Mesodermal cell (in vitro differentiated cells): ENCODE data around the gene CASQ1.

Source experiments
- H3K27ac ChIP-seq: 2 replicates; pipeline ENCODE4 v1.7.0; 2013; ENCODE audit warnings: mild to moderate bottlenecking, low read depth, low read length, moderate library complexity; ENCODE audit not compliant: severe bottlenecking
- H3K36me3 ChIP-seq: 2 replicates; pipeline ENCODE4 v1.7.1; 2013; ENCODE audit warnings: mild to moderate bottlenecking, low read length, moderate library complexity; ENCODE audit not compliant: control insufficient read depth, insufficient read depth
- H3K4me1 ChIP-seq: one replicate; pipeline ENCODE4 v1.7.1; 2013; ENCODE audit warnings: mild to moderate bottlenecking, low read length; ENCODE audit not compliant: insufficient read depth, control insufficient read depth, poor library complexity, severe bottlenecking
- H3K4me3 ChIP-seq: 2 replicates; pipeline ENCODE4 v1.7.0; 2013; ENCODE audit warnings: low read length, control low read depth, mild to moderate bottlenecking; ENCODE audit not compliant: insufficient read depth, poor library complexity, severe bottlenecking; ENCODE audit errors: extremely low read depth
- H3K9me3 ChIP-seq: 2 replicates; pipeline ENCODE4 v1.7.1; 2013; ENCODE audit warnings: mild to moderate bottlenecking, low read length, moderate library complexity; ENCODE audit not compliant: control insufficient read depth
- WGBS, 2 experiments: methylation state at CpG; one replicate each; pipeline ENCODE4 v1.1.5; 2013; ENCODE audit warnings: missing lambda C conversion rate in 2 of 2; ENCODE audit not compliant: insufficient coverage in 2 of 2; 5-methylcytosine and 5-hydroxymethylcytosine counted together

The CASQ1 gene

DNA sequence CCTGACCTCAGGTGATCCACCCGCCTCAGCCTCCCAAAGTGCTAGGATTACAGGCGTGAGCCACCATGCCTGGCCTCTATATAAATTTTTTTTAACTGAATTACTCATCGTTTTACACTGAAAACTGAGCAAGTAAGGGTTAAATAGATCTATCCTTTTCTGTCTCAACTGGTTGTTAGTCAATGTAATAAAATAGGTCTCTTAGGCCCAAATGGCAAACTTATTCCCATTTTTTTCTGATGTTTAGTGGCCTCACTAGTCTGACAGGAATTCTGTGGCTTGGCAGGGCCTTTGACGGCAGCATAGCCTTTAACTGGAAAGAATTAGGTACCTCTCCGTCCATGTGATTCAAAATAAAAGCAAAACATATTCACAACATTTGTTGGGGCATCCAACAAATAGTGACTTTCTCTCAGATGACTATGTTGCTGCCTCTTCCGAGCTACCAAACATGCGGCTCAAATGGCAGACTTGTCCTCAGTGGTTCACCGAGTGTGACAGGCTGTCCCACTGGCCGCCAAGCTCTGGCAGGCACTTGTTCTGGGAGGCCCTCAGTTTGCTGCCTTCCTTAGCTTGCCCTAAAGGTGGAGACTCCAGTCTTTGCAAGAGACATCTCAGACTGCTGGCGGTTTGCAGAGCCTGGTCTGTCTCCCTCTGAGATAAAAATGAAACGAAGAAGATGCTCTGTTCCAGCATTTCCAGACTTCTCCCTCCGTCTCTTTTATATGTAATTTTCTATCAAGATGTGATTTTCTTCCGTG is 21.6 kb upstream of the CASQ1 start:
- H3K4me3 ChIP-seq = no peak overlapping the region
- WGBS, 2 experiments = 30 to 47% methylated on average over 7 to 10 of the region's 13 CpGs
- H3K9me3 ChIP-seq = no peaks in the 10 kb centered on the region
- H3K36me3 ChIP-seq = no peaks in the 10 kb centered on the region
- H3K27ac ChIP-seq = peak overlapping the region; percentile 36
- H3K4me1 ChIP-seq = peaks cover 12% of the 10 kb centered on the region

DNA sequence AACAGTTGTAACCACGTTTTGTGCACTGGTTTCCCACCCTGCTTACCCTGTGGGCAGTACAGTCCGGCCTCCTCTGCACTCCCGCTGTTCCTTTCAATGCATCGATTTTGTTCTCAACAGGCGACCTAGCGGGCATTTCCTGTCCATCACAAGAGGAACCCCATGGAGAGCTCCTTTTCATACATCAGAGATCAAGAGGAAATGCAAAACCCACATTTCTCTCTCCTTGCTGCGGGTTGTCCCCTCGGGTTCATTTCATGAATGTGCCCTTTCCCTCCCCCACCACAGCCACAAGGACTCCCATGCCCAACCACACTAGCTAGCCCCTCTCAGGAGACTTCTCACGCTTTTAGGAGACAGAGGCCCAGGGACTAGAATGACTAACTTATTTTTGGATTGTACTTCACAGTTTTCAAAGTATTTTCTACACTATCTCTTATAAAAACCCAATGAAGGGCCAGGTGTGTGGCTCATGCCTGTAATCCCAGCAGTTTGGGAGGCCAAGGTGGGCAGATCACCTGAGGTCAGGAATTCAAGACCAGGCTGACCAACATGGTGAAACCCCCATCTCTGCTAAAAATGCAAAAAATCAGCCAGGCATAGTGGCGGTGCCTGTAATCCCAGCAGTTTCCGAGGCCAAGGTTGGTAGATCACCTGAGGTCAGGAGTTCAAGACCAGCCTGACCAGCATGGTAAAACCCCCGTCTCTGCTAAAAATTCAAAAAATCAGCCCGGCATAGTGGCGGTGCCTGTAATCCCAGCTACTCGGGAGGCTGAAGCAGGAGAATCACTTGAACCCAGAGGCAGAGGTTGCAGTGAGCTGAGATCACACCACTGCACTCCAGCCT is 20.6 kb upstream of the CASQ1 start:
- peak overlapping the region; percentile 36 for H3K27ac ChIP-seq
- no peaks in the 10 kb centered on the region for H3K9me3 ChIP-seq
- peaks cover 12% of the 10 kb centered on the region for H3K4me1 ChIP-seq
- H3K36me3 ChIP-seq = no peaks in the 10 kb centered on the region
- WGBS, 2 experiments = 26 to 34% methylated on average over 14 of the region's 15 CpGs
- no peak overlapping the region for H3K4me3 ChIP-seq

DNA sequence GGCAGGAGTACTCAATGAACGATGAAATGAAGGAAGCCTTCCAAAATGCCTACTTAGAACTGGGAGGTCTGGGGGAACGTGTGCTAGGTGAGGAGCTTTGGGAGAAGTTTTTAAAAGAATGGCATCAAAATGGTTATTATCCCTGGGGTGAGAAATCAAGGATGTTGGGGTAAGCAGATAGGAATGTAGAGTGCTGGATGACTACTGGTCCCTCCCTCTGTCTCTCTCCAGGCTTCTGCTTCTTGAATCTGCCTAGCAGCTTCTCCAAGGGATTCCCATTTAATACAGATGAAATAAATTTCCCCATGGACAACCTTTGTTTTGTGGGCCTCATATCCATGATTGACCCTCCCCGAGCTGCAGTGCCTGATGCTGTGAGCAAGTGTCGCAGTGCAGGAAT is 19.0 kb upstream of the CASQ1 start:
- Histone ChIP-seq H3K9me3 (no peaks in the 10 kb centered on the region), H3K4me3 (no peak overlapping the region), H3K27ac (no peak overlapping the region), H3K4me1 (peaks cover 15% of the 10 kb centered on the region), H3K36me3 (no peaks in the 10 kb centered on the region)
- WGBS, 2 experiments = 56 to 75% methylated on average over 3 to 4 of the region's 4 CpGs

DNA sequence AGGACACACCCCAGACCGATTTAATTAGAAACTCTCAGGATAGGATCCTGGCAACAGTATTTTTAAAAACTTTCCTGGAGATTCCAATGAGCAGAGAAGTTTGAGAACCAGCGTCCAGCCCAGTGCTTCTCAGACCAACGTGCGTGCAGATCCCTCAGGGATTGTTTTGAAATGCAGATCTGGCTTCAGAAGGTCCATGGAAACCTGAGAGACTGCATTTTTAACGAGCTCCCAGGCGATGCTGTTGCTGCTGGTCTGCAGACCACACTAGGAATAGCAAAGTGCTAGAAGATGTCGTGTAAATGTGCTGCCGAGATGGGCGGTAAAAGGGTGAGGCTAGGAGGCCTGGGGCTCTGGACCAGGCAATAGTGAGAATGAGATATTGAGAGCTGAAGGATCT is 18.4 kb upstream of the CASQ1 start:
- Histone ChIP-seq H3K36me3 (no peaks in the 10 kb centered on the region), H3K9me3 (no peaks in the 10 kb centered on the region), H3K4me3 (no peak overlapping the region), H3K27ac (no peak overlapping the region), H3K4me1 (peaks cover 19% of the 10 kb centered on the region)
- 23 to 34% methylated on average over 8 to 9 of the region's 9 CpGs for WGBS, 2 experiments

DNA sequence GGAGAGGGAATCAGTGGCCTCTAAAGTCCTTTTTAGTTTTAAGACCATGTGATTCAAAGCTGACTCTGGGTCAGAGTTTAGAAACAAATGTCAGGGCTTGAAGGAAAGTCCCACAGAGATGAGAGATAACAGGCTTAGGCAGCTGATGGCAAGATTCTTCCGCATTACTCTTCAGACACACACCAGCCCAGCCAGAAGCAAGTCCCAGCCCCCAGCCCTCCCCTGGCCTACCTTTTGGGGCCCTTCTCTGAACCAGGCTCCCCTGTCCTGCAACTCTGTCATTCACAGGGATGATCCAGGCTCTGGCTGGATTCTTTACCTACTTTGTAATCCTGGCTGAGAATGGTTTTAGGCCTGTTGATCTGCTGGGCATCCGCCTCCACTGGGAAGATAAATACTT is 13.1 kb upstream of the CASQ1 start:
- peaks cover 18% of the 10 kb centered on the region for H3K4me1 ChIP-seq
- 88 to 89% methylated on average over 1 of the region's 2 CpGs for WGBS, 2 experiments
- no peaks in the 10 kb centered on the region for H3K9me3 ChIP-seq
- H3K4me3 ChIP-seq = no peak overlapping the region
- no peaks in the 10 kb centered on the region for H3K36me3 ChIP-seq
- peak overlapping the region; percentile 75 for H3K27ac ChIP-seq

DNA sequence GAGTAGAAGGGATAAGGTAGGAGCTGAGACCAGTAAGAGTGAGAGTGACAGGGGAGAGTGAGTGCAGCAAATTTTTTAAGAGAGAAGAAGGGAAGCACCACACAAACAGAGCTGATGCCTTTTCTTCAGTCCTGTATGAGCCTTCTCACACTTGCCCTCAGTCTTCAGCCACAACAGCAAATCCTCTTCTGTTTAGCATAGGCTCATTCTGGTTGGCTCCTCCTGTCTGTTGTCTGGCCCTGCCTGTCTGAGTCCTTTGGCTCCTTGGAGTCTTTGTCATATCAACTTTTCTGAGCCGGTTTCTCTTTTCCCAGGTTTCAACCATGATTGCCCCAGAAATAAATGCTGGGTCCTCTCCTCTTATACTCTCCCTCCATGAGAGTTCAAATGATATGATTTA is 12.7 kb upstream of the CASQ1 start:
- 100% methylated on average over 1 of the region's 1 CpG; no CpG with 5 or more reads in 1 of the 2 experiments for WGBS, 2 experiments
- Histone ChIP-seq H3K4me3 (no peak overlapping the region), H3K4me1 (peaks cover 18% of the 10 kb centered on the region), H3K36me3 (no peaks in the 10 kb centered on the region), H3K9me3 (no peaks in the 10 kb centered on the region), H3K27ac (peak overlapping the region; percentile 75)

DNA sequence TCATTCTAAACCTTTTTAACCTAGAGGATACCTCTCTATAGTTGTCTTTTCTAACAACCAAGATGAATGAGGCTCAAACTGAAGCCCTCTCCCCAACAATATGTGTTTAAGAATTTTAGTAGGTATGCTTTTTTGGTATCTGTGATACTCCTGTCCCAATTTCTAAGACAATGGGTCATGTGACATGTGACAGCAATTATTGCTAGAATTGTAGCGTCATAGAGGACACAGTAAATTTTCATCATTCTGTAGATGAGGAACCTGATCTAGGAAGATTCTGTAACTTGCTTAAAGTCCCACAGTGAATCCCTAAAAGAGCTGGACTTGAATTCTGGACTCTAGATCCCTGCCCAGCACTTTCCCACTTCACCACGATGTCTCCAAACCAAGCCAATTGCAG is 11.6 kb upstream of the CASQ1 start:
- H3K4me1 ChIP-seq = peaks cover 18% of the 10 kb centered on the region
- no peaks in the 10 kb centered on the region for H3K9me3 ChIP-seq
- no peak overlapping the region for H3K4me3 ChIP-seq
- no peak overlapping the region for H3K27ac ChIP-seq
- H3K36me3 ChIP-seq = no peaks in the 10 kb centered on the region
- WGBS, 2 experiments = 90 to 100% methylated on average over 1 to 2 of the region's 2 CpGs

DNA sequence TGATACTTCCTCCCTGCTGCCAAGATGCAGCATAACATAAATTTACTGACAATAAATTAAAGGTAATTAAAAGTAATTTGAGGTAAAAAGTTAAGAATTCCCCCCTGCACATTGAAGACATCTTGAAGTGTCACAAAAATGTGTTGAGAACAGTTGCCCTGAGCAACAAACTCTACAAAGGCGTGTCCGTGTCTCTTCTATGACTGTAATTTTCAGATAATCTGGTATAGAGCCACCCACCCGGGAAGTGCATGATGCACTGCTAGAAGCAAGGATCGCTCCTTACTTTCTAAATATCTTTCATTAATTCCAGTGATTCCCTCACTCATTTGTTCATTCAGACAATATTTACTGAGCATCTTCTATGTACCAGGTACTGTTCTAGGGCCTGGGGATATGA is 11.0 kb upstream of the CASQ1 start:
- Histone ChIP-seq H3K4me1 (peaks cover 18% of the 10 kb centered on the region), H3K9me3 (no peaks in the 10 kb centered on the region), H3K4me3 (no peak overlapping the region), H3K27ac (no peak overlapping the region), H3K36me3 (no peaks in the 10 kb centered on the region)
- 95 to 96% methylated on average over 4 of the region's 4 CpGs for WGBS, 2 experiments

DNA sequence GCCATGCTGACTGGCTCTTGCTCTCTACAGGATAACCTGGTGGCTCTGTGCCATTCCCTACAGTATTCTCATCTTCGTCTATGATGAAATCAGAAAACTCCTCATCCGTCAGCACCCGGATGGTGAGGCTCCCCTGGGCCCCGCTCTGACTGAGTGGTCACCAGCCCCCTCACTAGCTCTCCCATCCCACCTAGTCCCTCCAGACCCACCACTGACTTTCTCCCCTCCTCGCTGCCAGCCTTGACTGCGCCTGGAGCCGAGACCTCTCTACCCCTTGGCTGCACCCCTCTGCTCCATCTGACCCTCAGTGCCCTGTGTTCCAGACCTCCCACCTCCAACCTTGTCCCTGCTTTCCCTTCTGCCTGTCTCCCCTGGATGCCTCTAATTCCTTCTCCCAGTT is 4.1 kb upstream of the CASQ1 start:
- H3K36me3 ChIP-seq = no peaks in the 10 kb centered on the region
- H3K27ac ChIP-seq = no peak overlapping the region
- no peak overlapping the region for H3K4me3 ChIP-seq
- H3K9me3 ChIP-seq = no peaks in the 10 kb centered on the region
- WGBS, 2 experiments = 93 to 94% methylated on average over 4 to 7 of the region's 7 CpGs
- H3K4me1 ChIP-seq = peaks cover 4% of the 10 kb centered on the region

DNA sequence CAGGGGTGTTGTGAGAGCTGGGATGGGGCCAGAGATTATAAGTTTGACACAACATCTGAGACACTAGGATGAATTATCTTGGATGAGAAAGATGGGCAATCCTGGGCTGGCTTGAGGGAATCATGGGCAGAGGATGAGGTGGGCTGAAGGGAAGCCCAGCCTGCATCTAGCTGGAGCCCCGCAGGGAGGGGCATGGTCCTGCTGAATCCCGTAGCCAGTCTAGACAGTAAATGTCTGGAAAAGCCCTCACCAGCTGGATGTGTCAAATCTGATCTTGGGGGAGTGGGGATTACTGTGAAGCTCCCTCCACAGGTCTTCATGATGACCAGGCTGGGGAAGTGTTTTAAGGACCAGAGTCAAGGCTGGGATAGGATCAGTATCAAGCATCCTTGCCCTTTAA is 3.6 kb upstream of the CASQ1 start:
- Histone ChIP-seq H3K36me3 (no peaks in the 10 kb centered on the region), H3K4me1 (peaks cover 4% of the 10 kb centered on the region), H3K4me3 (no peak overlapping the region), H3K27ac (no peak overlapping the region), H3K9me3 (no peaks in the 10 kb centered on the region)
- 63 to 95% methylated on average over 2 of the region's 2 CpGs for WGBS, 2 experiments

DNA sequence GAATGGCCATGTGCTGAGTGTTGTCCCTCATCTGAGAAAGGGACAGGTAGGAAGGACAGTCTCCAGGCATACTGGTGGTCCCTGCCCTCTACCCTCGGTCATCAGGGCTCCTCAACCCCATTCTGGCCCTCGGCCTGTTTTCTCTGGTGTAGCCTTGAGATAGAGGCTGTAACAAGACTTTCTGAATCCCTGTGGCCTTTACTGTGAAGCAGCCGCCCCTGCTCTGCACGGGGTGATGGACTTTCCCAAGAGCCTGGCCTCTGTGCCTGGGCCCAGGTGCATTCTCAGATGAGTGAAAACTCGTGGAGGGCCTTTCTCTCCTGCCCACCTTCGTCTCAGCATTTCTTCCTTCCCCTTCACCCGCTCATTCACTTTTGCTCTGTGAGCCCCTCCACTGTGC is 3.0 kb upstream of the CASQ1 start:
- Histone ChIP-seq H3K27ac (no peak overlapping the region), H3K36me3 (no peaks in the 10 kb centered on the region), H3K9me3 (no peaks in the 10 kb centered on the region), H3K4me3 (no peak overlapping the region), H3K4me1 (peaks cover 9% of the 10 kb centered on the region)
- WGBS, 2 experiments = 80 to 94% methylated on average over 1 to 6 of the region's 7 CpGs
